Activated CD8-positive, alpha-beta memory T cell treated with anti-CD3 and anti-CD28 coated beads for 24 hours (primary cell): ENCODE measurements around the gene GLS.
"Not testable (repeated sequence)": the region's sequence is repeated elsewhere in the genome, so short reads cannot be mapped to it uniquely, and the experiment has no call there.

Experiments
- DNase-seq: peaks from one replicate; pipeline ENCODE4 v3.0.0-alpha.2; 2020

Gene GLS

GRCh38 chr2:190938771-190939335 is 58.2 kb downstream of the GLS start:
- DNase-seq = no peak

GRCh38 chr2:190940454-190940853 is 59.8 kb downstream of the GLS start:
- no peak for DNase-seq

- no peak for DNase-seq
Measured at GRCh38 chr2:190941571-190941970, 61.0 kb downstream of the GLS start.

- no peak for DNase-seq
Measured at GRCh38 chr2:190942697-190943096, 62.1 kb downstream of the GLS start.

GRCh38 chr2:190943706-190944105 is 63.1 kb downstream of the GLS start:
- DNase-seq = no peak

- DNase-seq = no peak
Measured at GRCh38 chr2:190947141-190947540, 66.5 kb downstream of the GLS start.

GRCh38 chr2:190947711-190948251 is 67.2 kb downstream of the GLS start:
- no peak for DNase-seq

GRCh38 chr2:190948671-190949070 is 68.0 kb downstream of the GLS start:
- DNase-seq = no peak

- no peak for DNase-seq
Measured at GRCh38 chr2:190950566-190950991, 70.0 kb downstream of the GLS start.

GRCh38 chr2:190953257-190953656 is 72.6 kb downstream of the GLS start:
- no peak for DNase-seq

GRCh38 chr2:190959911-190960788 is 79.5 kb downstream of the GLS start:
- DNase-seq = no peak

GRCh38 chr2:190961117-190961516 is 80.5 kb downstream of the GLS start:
- not testable (repeated sequence) for DNase-seq

GRCh38 chr2:190961918-190962487 is 81.4 kb downstream of the GLS start:
- DNase-seq = no peak

GRCh38 chr2:190963088-190963487 is 82.5 kb downstream of the GLS start:
- no peak for DNase-seq

GRCh38 chr2:190964170-190964795 is 83.7 kb downstream of the GLS start:
- no peak for DNase-seq

- no peak for DNase-seq
Measured at GRCh38 chr2:190965580-190966222, 85.1 kb downstream of the GLS start.

- DNase-seq = no peak
Measured at GRCh38 chr2:190968522-190968921, 87.9 kb downstream of the GLS start.

- DNase-seq = no peak
Measured at GRCh38 chr2:190970160-190970559, 89.5 kb downstream of the GLS start.

GRCh38 chr2:190970873-190971506 is 90.4 kb downstream of the GLS start:
- no peak for DNase-seq

- no peak for DNase-seq
Measured at GRCh38 chr2:190972213-190972612, 91.6 kb downstream of the GLS start.

- no peak for DNase-seq
Measured at GRCh38 chr2:190972846-190973245, 92.2 kb downstream of the GLS start.

- DNase-seq = no peak
Measured at GRCh38 chr2:190973262-190973661, 92.6 kb downstream of the GLS start.
